T-helper 1 cell (primary cell): ENCODE results near the gene ABCF1.

Experiments used
- DNase-seq, 5 donors: peaks; one replicate each; pipeline ENCODE4 v3.0.0-alpha.2; 2012 to 2020

Gene ABCF1

DNA sequence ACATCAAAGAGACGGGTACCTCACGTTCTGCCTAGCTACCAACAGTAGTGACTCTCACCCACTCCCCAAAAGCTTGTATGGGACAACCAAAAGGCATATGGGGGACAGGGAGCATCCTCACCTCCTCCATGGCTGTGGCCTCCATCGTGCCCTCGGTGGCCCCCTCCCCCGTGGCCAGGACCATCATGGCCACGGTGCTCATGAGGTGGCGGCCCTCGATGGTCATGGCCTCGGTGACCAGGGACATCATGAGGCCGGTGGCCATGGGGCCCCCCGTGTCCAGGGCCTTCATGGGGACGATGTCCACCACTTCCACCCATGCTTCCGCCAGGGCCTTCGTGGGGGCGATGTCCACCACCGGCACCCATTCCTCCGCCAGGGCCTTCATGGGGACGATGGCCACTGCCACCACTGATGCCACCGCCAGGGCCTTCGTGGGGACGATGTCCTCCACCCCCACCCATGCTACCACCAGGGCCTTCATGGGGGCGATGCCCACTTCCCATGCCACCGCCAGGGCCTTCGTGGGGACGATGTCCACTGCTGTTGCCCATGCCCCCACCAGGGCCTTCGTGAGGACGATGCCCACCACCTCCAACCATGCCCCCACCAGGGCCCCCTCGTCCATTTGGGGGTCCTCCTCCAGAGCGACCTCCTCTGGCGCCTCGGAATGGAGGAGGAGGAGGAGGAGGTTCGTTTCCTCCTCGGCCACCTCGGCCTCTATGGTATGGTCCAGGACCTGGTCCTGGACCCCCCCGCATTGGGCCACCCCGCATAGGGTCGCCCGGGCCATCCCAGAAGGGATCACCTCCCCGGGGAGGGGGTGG is 30.8 kb downstream of the ABCF1 start:
- DNase-seq = no peak

DNA sequence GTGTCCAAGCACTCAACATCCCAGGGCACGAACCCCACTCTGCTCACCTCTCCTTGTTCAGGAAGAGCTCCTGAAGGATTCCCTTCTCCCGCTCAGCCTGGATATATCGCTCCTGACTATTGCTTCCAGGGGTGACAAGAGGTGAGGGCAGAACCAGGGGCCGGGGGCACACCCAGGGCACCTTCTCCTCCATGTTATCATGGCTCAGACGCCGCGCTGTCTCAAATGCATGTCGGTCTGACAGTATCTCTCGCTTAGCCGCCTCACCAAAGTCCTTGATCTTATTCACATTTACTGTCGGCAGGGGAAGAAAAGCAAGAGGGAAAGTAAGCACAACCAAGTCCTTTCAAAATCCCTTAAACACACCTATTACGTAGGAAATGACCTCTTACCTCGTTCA is 32.7 kb downstream of the ABCF1 start:
- DNase-seq = no peak

DNA sequence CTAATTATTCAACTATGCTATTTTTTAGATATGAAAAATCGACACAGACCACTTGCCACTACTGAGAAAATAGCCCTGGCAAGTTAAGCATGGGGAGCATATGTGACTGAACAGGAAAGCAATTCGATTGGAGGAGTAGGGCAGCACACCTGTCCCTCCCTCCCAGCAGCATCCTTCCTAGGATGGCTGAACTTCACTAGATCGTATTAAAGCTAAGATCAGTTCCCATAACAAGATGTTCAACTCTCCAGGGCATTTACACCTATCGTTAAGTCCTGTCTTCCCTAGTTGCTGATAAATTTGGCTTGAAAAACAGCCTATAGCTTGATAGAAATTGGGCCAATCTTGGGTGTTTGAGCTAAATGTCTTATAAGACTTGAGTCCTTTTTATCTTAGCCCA is 38.8 kb downstream of the ABCF1 start:
- DNase-seq = no peak

- DNase-seq = no peak
Observed at GRCh38 chr6:30611150-30611855, 40.1 kb downstream of the ABCF1 start.

- DNase-seq = no peak
Observed at GRCh38 chr6:30611856-30612194, 40.6 kb downstream of the ABCF1 start.

DNA sequence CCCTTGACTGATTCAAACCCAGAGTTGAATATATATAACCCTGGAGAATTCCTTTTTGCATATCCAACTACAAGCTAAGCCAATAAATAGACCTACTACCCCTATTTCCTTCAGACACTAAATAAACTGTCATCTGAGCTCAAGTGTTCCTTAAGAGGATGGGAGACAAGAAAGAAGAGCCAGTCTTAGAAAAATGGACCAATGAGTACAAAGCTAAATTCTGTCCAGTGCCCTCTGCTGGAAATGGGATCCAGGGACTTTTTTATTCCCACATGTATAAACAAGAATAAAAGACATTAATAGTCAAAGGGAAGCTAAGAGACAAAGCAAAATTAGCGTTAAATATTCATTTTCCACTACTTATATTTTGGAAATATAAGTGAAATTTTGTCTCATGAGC is 41.0 kb downstream of the ABCF1 start:
- DNase-seq = no peak

GRCh38 chr6:30612687-30613248 is 41.5 kb downstream of the ABCF1 start:
- DNase-seq = no peak

GRCh38 chr6:30613251-30614043 is 42.2 kb downstream of the ABCF1 start:
- no peak for DNase-seq

DNA sequence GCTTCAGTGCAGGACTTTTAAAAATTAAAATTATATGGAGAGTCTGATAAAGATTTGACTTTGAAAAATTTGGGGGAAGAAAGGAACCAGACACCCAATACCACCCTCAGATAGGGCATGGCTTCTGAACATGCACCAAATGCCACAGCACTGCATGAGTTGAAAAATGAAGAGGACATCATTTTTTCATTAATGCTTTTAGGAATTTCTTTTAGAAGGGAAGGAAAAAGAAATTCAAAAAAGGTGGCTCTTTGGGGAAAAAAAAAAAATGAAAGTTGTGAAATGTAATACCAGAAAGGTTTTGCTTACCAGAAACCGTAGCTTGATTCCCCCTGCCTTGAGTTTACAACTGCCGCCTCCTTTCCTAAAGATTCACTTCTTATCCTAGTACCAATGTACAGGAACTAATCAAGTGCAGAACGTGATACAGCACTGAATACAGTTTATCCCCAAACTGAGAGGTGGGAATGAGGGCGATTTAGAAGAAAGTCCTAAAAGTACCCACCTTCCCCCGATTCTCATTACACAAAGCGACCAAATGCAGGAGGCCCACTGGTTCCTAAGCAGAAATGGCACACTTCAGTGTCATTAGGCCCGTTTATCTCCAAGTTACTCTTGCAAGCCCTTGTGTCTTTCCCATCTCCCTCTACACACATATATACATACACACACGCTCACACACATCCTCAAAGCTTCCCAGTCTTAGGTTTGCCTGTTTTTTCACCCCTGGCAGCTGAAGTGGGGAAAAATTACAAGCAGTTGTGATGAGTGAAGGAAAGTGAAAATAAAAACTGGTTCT is 43.0 kb downstream of the ABCF1 start:
- DNase-seq = no peak

- DNase-seq = peak; percentile 66 to 97 (median 85)
Observed at GRCh38 chr6:30614843-30615218, 43.6 kb downstream of the ABCF1 start.

DNA sequence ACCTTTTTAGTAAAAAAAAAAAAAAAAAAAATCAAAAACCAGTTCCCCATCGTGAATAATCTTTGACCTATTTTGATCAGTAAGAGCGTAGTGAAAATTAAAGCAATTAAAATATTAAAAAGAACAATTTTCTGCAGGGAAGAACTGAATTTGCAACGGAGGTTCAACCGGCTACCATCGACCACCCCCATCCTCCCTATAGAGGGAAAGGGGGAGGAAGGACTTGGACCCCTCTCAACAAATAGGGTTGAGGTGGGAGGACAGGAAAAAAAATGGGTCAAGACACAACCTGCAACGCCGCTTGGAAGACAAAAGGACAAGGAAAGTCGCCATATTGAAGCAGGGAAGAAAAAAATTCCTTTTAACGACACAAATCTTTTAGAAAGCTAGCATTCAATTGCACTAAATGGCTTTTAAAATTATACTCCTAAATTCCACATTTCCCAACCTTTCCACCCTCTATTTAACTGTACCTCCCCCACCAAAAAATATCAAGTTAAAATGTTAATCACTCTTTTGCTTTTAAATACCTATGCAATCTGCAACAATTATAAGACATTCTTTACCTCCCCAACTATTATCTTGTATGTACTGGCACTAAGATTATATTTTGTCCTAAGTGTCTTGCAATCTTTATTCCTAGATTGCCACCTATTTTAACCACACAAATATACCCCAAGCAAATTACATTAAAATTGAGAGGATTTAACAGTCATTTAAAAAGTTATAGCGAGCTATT is 44.1 kb downstream of the ABCF1 start:
- peak in 2 of 5 donors; percentile 29 to 69 for DNase-seq

- DNase-seq = peak in 2 of 5 donors; percentile 38 to 70
Observed at GRCh38 chr6:30615958-30616810, 44.9 kb downstream of the ABCF1 start.

DNA sequence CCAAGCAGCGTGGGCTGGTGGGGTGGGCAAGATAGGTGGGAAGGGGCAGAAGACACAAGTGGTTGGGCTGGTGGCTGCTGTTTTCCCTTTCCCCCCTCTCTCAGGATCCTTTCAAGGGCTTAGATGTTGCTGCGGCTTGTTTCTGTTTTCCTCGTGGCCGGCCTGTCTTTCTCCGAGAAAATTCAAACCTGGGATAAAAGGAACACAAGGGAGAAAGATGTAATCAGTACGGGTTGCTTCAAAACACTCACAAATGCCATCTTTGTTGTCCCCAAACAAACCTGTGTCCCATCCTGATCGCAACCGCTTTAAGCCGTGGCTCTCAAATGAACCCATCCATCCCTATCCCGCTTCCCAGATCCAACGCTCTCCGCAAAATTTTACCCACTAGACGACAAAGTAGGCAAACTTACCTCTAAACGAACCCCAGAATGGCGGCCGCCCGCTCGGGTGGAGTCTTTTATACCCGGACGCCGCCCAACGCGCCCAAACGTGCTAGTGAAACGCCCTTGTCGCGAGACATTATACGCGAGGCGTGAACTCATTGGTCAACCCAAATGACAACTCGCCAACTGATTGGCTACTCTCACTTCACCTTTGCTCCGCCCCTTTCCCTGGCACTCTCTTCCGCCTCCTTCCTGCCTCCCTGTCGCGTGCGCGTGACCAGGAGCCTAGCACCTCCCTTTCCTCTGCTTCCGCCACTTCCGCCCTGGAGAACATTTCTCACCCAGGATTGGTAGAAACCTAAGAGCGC is 45.7 kb downstream of the ABCF1 start, which contains the start of gene PPP1R10:
PPP1R10 (minus strand) TSS at position 433 of the 754 bp plus-strand sequence. CDS start 7,299 bp downstream, outside the sequence.
- peak; percentile 98 to 100 (median 99) for DNase-seq

- peak; percentile 96 to 99 (median 98) for DNase-seq
Observed at GRCh38 chr6:30617565-30618269, 46.5 kb downstream of the ABCF1 start, which contains the start of gene MRPS18B. Gene MRPS18B (plus strand): TSS chr6:30617840. CDS start chr6:30617866, 26 bp downstream.

- no peak for DNase-seq
Observed at GRCh38 chr6:30618270-30618797, 47.1 kb downstream of the ABCF1 start.

DNA sequence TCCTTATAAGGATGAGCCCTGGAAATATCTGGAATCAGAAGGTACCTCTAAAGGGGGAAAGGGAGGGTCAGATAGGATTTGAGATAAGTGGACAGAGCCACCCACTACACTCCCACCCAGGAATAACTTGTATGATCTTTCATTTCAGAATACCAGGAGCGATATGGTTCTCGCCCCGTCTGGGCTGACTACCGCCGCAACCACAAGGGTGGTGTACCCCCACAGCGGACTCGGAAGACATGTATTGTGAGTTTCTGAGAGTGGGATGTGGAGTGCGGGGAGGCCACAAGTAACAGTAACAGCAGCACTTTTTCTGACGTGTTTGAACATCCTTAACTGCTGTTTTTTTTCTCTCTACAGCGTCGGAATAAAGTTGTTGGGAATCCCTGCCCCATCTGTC is 48.3 kb downstream of the ABCF1 start:
- DNase-seq = no peak

DNA sequence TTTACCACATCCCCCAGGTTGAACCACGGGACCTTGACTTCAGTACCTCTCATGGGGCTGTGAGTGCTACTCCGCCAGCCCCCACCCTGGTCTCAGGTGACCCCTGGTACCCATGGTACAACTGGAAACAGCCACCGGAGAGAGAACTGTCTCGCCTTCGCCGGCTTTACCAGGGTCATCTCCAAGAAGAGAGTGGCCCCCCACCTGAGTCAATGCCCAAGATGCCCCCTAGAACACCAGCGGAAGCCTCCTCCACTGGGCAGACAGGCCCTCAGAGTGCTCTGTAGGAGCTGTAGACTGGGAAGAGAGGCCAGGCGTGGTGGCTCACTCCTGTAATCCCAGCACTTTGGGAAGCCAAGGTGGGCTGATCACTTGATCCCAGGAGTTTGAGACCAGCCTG is 54.3 kb downstream of the ABCF1 start:
- no peak for DNase-seq
